GM20000 (cell line): Measurements from ENCODE around the gene STX8.

Experiments used
- DNase-seq: peaks from one replicate; pipeline ENCODE4 v3.0.0; 2012; ENCODE audit warnings: low spot score
- TF ChIP-seq, protein P1 (sequence below): IDR thresholded peaks from 2 replicates; pipeline ENCODE4 v1.5.1; 2012; ENCODE audit warnings: mild to moderate bottlenecking, control low read depth; ENCODE audit errors: extremely low read depth, missing control alignments

The STX8 gene

GRCh38 chr17:9321890-9322289, 253.7 kb downstream of the STX8 start:
- TF ChIP-seq, protein P1, sequence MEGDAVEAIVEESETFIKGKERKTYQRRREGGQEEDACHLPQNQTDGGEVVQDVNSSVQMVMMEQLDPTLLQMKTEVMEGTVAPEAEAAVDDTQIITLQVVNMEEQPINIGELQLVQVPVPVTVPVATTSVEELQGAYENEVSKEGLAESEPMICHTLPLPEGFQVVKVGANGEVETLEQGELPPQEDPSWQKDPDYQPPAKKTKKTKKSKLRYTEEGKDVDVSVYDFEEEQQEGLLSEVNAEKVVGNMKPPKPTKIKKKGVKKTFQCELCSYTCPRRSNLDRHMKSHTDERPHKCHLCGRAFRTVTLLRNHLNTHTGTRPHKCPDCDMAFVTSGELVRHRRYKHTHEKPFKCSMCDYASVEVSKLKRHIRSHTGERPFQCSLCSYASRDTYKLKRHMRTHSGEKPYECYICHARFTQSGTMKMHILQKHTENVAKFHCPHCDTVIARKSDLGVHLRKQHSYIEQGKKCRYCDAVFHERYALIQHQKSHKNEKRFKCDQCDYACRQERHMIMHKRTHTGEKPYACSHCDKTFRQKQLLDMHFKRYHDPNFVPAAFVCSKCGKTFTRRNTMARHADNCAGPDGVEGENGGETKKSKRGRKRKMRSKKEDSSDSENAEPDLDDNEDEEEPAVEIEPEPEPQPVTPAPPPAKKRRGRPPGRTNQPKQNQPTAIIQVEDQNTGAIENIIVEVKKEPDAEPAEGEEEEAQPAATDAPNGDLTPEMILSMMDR, result no peak
- no peak for DNase-seq

- TF ChIP-seq, protein P1, result no peak
These were observed 260.3 kb downstream of the STX8 start for GRCh38 chr17:9315360-9315759.

GRCh38 chr17:9313346-9313745, 262.3 kb downstream of the STX8 start:
- TF ChIP-seq, protein P1, result no peak
- DNase-seq, result no peak

More at GRCh38 chr17:9315360-9315759, 260.3 kb downstream of the STX8 start:
- no peak for DNase-seq

DNA sequence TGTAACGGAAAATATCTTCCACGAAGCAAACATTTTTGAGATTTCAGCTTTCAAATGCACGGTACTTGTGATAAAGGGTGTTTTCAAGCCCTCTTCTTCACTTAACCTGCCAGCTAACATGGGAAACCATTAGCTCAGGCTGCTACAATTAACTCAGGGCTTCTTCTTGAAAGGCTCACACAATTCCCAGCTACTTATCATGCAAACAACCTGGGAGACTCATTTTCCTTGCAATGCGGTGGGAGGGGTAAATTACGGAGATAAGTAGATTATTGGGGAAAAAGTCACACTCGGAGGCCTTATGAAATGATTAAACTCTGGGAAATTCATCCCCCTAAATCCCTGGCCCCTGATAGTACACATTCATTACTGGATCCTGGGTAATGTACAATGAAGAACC, 266.4 kb downstream of the STX8 start:
- TF ChIP-seq, protein P1, result no peak

DNA sequence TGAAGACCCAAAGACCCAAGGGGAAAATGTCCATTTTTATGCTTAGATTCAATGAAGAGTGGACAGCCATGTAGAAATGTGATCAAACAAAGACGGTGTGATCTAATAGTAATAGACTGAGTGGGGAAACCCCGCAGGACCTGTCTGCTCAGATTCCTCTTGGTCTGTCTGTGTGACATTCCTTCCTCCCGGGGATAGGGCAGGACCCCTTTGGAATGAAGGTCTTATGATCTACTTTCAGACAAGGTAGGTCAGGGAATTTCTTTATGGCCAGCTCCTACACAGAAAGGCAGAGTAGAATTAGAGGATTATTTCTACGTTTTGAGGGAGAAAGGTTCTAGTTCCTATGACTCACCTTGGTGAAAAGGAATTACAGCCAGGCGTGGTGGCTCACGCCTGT, 267.6 kb downstream of the STX8 start:
- DNase-seq, result no peak
- TF ChIP-seq, protein P1, result no peak

More for the DNA sequence above, 266.4 kb downstream of the STX8 start:
- no peak for DNase-seq

DNA sequence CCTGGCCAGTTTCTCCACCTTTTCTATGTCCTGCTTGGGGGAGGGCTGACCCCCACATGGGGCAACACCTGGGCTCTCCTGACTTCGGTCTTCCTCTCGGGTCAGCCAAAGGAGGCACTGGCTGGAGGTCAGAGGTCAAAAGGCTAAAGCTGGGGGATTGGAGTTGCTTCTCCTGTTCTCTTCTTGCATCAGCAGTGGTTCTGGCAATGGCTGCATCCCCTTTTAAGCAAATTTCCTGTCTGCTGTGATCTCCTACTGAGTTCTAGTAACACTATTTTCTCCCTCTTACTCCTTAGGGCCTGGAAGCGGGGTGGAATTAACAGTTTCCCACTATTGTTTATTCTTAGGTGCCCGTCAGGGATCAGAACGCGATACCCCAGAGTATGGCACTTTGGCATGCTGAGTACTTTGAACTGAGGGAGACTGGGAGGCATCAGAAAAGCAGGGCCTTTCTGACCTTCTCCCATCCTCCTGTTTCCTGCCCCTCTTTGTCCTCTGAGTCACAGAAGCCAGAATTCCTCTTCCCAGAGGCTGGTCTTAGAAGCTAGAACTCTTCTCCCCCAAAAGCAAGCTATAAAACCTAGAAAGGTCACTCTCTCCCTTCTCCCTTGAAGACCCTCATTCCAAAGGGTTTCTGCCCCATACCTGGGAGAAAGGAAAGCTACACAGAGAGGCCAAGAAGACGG, 268.2 kb downstream of the STX8 start:
- DNase-seq, result no peak
- TF ChIP-seq, protein P1, result no peak

GRCh38 chr17:9306086-9306485, 269.5 kb downstream of the STX8 start:
- DNase-seq, result no peak
- TF ChIP-seq, protein P1, result no peak
